Left lung (tissue), 10 donors: ENCODE data around the gene KIAA0930. TPM values are rescaled to one million over a fixed set of nuclear protein-coding genes. Genes with fewer than 3 reads are reported as not detected.
A peak's percentile ranks its signal among the peaks of the same experiment; 100 is the strongest.

ENCODE experiments used
- ATAC-seq: fragments of 200-7000 bp; cut with Tn5 transposase; one replicate; pipeline ENCODE4 v1.9.1; 2020; ENCODE audit warnings: moderate library complexity
- DNase-seq, 4 donors: peaks; one replicate each; pipeline ENCODE4 v3.0.0-alpha.2; 2013 to 2020
- H3K27ac ChIP-seq, 2 donors: fragments of 200-600 bp; sonication (generic) in 1 of 2; one replicate each; pipeline versions ENCODE4 v1.5.0 to v1.8.0; 2020 to 2021
- H3K27me3 ChIP-seq, 2 donors: fragments of 200-600 bp; sonication (generic) in 1 of 2; one replicate each; pipeline versions ENCODE4 v1.5.0 to v1.8.0; 2020 to 2021
- H3K36me3 ChIP-seq, 2 donors: fragments of 200-600 bp; sonication (generic) in 1 of 2; one replicate each; pipeline versions ENCODE4 v1.5.0 to v1.8.0; 2020 to 2021
- H3K4me1 ChIP-seq, 2 donors: fragments of 200-600 bp; one replicate each; pipeline ENCODE4 v1.8.0; 2021
- H3K4me3 ChIP-seq, 2 donors: fragments of 200-600 bp; sonication (generic) in 1 of 2; one replicate each; pipeline versions ENCODE4 v1.5.0 to v1.8.0; 2020 to 2021; ENCODE audit warnings: mild to moderate bottlenecking in 1 of 2
- H3K9me3 ChIP-seq, 2 donors: fragments of 200-600 bp; sonication (generic) in 1 of 2; one replicate each; pipeline versions ENCODE4 v1.5.0 to v1.8.0; 2020 to 2021
- intact Hi-C, 2 donors: fragments of 100-400 bp; cut with DNase I; formaldehyde crosslinking; loops; one replicate each; pipeline versions ENCODE4 v1.11.2 to v1.14.2; 2022
- polyA plus RNA-seq, 6 donors: library from polyadenylated mRNA; unstranded; fragments of 120-200 nt; gene quantifications; one replicate each; pipeline ENCODE4 v1.2.1, GENCODE V29; 2013; ENCODE audit not compliant: insufficient read length in 6 of 6
- total RNA-seq, 2 donors: library from RNA; stranded (reverse); fragmentation: NEBNext Ultra II Directional; extraction: Animal tissue kit (Norgen Biotek cat#: 25700); gene quantifications; one replicate each; pipeline ENCODE4 v1.2.1, GENCODE V29; 2021
- TF ChIP-seq, protein P1 (sequence below), 2 donors: fragments of 200-600 bp; sonication (generic) in 1 of 2; IDR thresholded peaks; one replicate each; pipeline versions ENCODE4 v1.5.0 to v1.8.0; 2021; ENCODE audit warnings: antibody characterized with exemption in 2 of 2
- donor health status: DM: no; HTN: yes; CAD: no.
- donor health status: DM: no; HTN: no; CAD: no.

KIAA0930 gene
- total and polyA plus RNA-seq, 8 donors: 12.1 to 78.8 (median 17.9) TPM

DNA sequence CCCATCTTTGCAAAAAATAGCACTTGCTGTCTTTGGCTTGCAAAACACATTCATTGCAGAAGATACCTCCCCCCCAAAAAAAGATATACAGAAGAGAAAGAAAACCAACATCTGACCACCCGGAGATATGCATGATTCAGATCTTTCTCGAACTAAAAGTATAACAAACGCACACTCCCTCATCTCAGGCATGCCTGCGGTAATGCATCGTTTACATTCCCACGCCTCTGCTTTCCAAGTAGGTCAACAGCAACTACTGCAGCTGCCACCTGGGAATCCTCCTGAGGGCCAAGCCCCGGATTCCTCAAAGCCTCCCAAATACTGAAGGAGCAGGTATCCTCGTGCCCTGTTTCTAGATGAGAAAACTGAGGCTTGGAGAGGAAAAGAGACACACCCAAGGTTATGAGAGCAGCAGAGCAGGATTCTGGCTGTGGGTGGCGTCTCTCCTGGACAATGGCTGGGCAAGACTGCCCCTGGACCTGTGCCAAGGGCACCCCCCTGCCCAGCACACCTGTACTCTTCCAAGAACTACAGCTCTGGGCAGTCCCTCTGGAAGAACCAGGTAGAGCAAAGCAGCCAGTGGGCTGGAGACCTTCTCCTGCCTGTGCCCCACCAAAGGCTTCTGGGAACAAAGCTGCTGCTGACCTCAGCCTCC lies 38.9 kb downstream of the KIAA0930 start:
- no peak overlapping the region for H3K27ac ChIP-seq
- no peak for DNase-seq
- no peaks in the 10 kb centered on the region for H3K27me3 ChIP-seq
- TF ChIP-seq, protein P1, sequence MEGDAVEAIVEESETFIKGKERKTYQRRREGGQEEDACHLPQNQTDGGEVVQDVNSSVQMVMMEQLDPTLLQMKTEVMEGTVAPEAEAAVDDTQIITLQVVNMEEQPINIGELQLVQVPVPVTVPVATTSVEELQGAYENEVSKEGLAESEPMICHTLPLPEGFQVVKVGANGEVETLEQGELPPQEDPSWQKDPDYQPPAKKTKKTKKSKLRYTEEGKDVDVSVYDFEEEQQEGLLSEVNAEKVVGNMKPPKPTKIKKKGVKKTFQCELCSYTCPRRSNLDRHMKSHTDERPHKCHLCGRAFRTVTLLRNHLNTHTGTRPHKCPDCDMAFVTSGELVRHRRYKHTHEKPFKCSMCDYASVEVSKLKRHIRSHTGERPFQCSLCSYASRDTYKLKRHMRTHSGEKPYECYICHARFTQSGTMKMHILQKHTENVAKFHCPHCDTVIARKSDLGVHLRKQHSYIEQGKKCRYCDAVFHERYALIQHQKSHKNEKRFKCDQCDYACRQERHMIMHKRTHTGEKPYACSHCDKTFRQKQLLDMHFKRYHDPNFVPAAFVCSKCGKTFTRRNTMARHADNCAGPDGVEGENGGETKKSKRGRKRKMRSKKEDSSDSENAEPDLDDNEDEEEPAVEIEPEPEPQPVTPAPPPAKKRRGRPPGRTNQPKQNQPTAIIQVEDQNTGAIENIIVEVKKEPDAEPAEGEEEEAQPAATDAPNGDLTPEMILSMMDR (IDR thresholded peaks at IDR 0.05): no peak
- H3K36me3 ChIP-seq: peaks cover 0 to 96% of the 10 kb centered on the region in 2 donors
- no peak overlapping the region for H3K4me3 ChIP-seq
- peak; percentile 9 for ATAC-seq
- intact Hi-C loops: no loop called here
- H3K9me3 ChIP-seq: no peaks in the 10 kb centered on the region
- H3K4me1 ChIP-seq: no peaks in the 10 kb centered on the region

DNA sequence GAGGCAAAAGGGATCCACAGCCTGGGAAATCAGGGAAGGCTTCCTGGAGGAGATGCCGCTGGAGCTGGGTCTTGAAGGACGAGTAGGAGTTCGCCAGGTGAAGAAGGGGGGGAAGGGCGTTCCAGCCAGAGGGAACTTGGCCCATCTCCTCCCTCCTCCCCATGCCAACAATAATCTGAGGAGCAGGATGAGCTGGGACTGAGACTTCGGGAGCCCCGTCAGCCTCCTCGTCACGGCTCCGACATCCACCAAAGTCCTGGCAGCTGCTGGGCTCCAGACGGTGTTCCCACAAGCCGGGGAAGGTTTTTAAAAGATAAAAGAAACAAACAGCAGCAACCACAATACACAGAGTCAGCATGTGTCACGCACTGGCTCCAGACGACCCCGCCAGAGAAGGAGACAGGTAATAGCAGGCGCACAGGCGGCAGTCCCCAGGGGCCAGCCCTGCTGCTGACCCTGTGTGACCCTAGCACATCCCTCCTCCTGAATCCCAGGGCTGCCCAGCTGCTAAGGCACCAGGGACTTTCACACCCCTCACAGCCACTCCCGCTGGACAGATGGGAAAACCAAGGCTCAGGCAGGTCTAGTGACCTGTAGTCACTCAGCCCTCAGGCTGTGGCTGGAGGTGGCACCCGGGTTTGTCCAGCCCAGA lies 39.7 kb downstream of the KIAA0930 start:
- DNase-seq (no peak), ATAC-seq (no peak)
- H3K27ac ChIP-seq: no peak overlapping the region
- TF ChIP-seq, protein P1 (IDR thresholded peaks at IDR 0.05): no peak
- no peak overlapping the region for H3K4me3 ChIP-seq
- H3K36me3 ChIP-seq: peaks cover 0 to 100% of the 10 kb centered on the region in 2 donors
- H3K9me3 ChIP-seq: no peaks in the 10 kb centered on the region
- no peaks in the 10 kb centered on the region for H3K27me3 ChIP-seq
- no peaks in the 10 kb centered on the region for H3K4me1 ChIP-seq
- intact Hi-C loops: no loop called here

- ATAC-seq (no peak), DNase-seq (no peak)
- H3K36me3 ChIP-seq: peaks cover 0 to 100% of the 10 kb centered on the region in 2 donors
- intact Hi-C loops: no loop called here
- H3K27ac ChIP-seq: no peak overlapping the region
- H3K4me3 ChIP-seq: no peak overlapping the region
- no peaks in the 10 kb centered on the region for H3K27me3 ChIP-seq
- TF ChIP-seq, protein P1 (IDR thresholded peaks at IDR 0.05): no peak
- no peaks in the 10 kb centered on the region for H3K9me3 ChIP-seq
- H3K4me1 ChIP-seq: no peaks in the 10 kb centered on the region
These were observed 40.5 kb downstream of the KIAA0930 start for GRCh38 chr22:45200230-45200629.

DNA sequence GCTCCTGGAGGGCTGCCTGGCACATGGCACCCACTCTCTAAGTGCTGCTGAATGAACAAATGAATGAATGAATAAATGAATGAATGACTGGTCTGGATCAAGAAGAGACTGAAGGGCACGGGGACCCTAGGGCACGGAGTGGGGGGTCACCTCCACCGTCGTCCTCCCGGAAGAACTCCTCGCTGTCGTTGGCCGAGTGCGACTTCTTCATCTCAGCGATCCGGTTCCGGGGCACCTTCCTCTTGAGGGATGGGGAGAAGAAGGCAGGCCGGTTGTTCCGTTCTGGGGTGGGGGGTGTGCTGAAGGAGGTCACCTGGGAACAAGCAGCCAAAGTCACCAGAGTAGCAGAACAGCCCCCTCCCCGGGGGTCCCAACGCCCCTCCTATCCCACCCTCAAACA lies 41.0 kb downstream of the KIAA0930 start:
- Histone ChIP-seq H3K4me3 (no peak overlapping the region), H3K27ac (no peak overlapping the region), H3K27me3 (no peaks in the 10 kb centered on the region), H3K4me1 (no peaks in the 10 kb centered on the region), H3K9me3 (no peaks in the 10 kb centered on the region), H3K36me3 (peaks cover 0 to 100% of the 10 kb centered on the region in 2 donors)
- no peak for DNase-seq
- TF ChIP-seq, protein P1 (IDR thresholded peaks at IDR 0.05): no peak
- intact Hi-C loops: no loop called here
- ATAC-seq: no peak

DNA sequence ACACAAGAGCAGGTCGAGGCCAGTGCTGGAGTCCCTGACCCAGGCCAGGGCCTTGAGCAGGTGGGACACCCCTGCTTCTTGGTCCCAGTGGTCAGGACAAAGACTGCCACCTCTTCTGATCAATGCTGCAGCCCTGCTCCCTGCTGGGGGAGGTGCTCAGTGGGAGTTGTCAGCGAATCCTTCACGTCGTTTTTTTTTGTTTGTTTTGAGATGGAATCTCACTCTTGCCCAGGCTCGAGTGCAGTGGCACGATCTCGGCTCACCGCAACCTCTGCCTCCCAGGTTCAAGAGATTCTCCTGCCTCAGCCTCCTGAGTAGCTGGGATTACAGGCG lies 42.3 kb downstream of the KIAA0930 start:
- Histone ChIP-seq H3K4me1 (no peaks in the 10 kb centered on the region), H3K27ac (no peak overlapping the region), H3K27me3 (no peaks in the 10 kb centered on the region), H3K36me3 (peaks cover 0 to 95% of the 10 kb centered on the region in 2 donors), H3K9me3 (no peaks in the 10 kb centered on the region), H3K4me3 (no peak overlapping the region)
- intact Hi-C loops: no loop called here
- TF ChIP-seq, protein P1 (IDR thresholded peaks at IDR 0.05): no peak
- ATAC-seq (no peak), DNase-seq (no peak)
